ENCODE data around the gene FAM20B. TPM values are rescaled to one million over a fixed set of nuclear protein-coding genes. Genes with fewer than 3 reads are reported as not detected.

FAM20B gene
- total and polyA plus RNA-seq, 2 of the 13 experiments (the other 11 are each of a cell fraction or from before 2014, with no cell fraction given): 13.8 to 26.9 TPM

- TF ChIP-seq PRDM10 (CRISPR knock-in tag; IDR thresholded peaks at IDR 0.05; ENCODE audit: low read depth) (0 out of 2 replicates have a peak, but pooled peaks have one; percentile 30), ZNF746 (CRISPR knock-in tag; IDR thresholded peaks at IDR 0.05) (no peak), ZKSCAN8 (CRISPR knock-in tag; IDR thresholded peaks at IDR 0.05; ENCODE audit: borderline replicate concordance) (peak; percentile 44; the same call in 1 of the 2 replicates), ISX (CRISPR knock-in tag; conservative IDR thresholded peaks at IDR 0.05) (no peak), ZFP36L2 (CRISPR knock-in tag; IDR thresholded peaks at IDR 0.05) (no peak), PCBP1 (IDR thresholded peaks at IDR 0.05; ENCODE audit: borderline replicate concordance, low read depth, low read length) (no peak), NCOA5 (CRISPR knock-in tag; IDR thresholded peaks at IDR 0.05) (no peak), KDM5B (CRISPR knock-in tag; IDR thresholded peaks at IDR 0.05; ENCODE audit: borderline replicate concordance) (no peak), ZNF24 (IDR thresholded peaks at IDR 0.05) (no peak), USF2 (IDR thresholded peaks at IDR 0.05; ENCODE audit: low read depth, low read length) (peak; percentile 21; the same call in 1 of the 2 replicates), USF2 (CRISPR knock-in tag; IDR thresholded peaks at IDR 0.05; ENCODE audit: borderline replicate concordance) (no peak; the same call in 1 of the 2 replicates), PTBP1 (IDR thresholded peaks at IDR 0.05; ENCODE audit: low read depth, low read length, poor library complexity, severe bottlenecking) (no peak), RBM22 (optimal IDR thresholded peaks at IDR 0.05; ENCODE audit: low read length) (no peak), MLXIP (CRISPR knock-in tag; IDR thresholded peaks at IDR 0.05; ENCODE audit: borderline replicate concordance) (peak; percentile 98), ZNF607 (CRISPR knock-in tag; IDR thresholded peaks at IDR 0.05; ENCODE audit: borderline replicate concordance) (no peak), ZNF564 (CRISPR knock-in tag; IDR thresholded peaks at IDR 0.05) (no peak), ZNF816 (CRISPR knock-in tag; IDR thresholded peaks at IDR 0.05; ENCODE audit: borderline replicate concordance) (peak; percentile 64; the same call in 1 of the 2 replicates), ELF3 (CRISPR knock-in tag; IDR thresholded peaks at IDR 0.05) (peak; percentile 82), ZBTB42 (CRISPR knock-in tag; IDR thresholded peaks at IDR 0.05) (no peak), ZNF124 (CRISPR knock-in tag; IDR thresholded peaks at IDR 0.05) (0 out of 2 replicates have a peak, but pooled peaks have one; percentile 67), MXD1 (CRISPR knock-in tag; IDR thresholded peaks at IDR 0.05) (no peak)
Measured at GRCh38 chr1:179104611-179105250, 79.0 kb downstream of the FAM20B start (continued).
